GF-D8 (cell line): ENCODE data around the gene SPAG6.
"Not testable (repeated sequence)": the region's sequence is repeated elsewhere in the genome, so short reads cannot be mapped to it uniquely, and the experiment has no call there.

Experiments used
- DNase-seq: peaks from one replicate; lab custom pipeline; 2025; lab: John Stamatoyannopoulos, UW

Gene SPAG6

GRCh38 chr10:22341190-22341925 lies 3.9 kb upstream of the SPAG6 start:
- no peak for DNase-seq

GRCh38 chr10:22341926-22342196 lies 3.4 kb upstream of the SPAG6 start:
- DNase-seq, result no peak

GRCh38 chr10:22342421-22342820 lies 2.9 kb upstream of the SPAG6 start:
- DNase-seq, result no peak

- no peak for DNase-seq
Measured at GRCh38 chr10:22343731-22344130, 1.6 kb upstream of the SPAG6 start.

GRCh38 chr10:22344249-22344648 lies 1.0 kb upstream of the SPAG6 start:
- no peak for DNase-seq

GRCh38 chr10:22344781-22345300 lies 455 bp upstream of the SPAG6 start:
- no peak for DNase-seq

- DNase-seq, result no peak
Measured at GRCh38 chr10:22346096-22346661, 883 bp downstream of the SPAG6 start.

GRCh38 chr10:22349755-22350154 lies 4.5 kb downstream of the SPAG6 start:
- no peak for DNase-seq

- no peak for DNase-seq
Measured at GRCh38 chr10:22351131-22351703, 5.9 kb downstream of the SPAG6 start.

GRCh38 chr10:22356324-22356873 lies 11.1 kb downstream of the SPAG6 start:
- no peak for DNase-seq

GRCh38 chr10:22357770-22358169 lies 12.5 kb downstream of the SPAG6 start:
- DNase-seq, result not testable (repeated sequence)

GRCh38 chr10:22363305-22363704 lies 18.0 kb downstream of the SPAG6 start:
- DNase-seq, result no peak

- no peak for DNase-seq
Measured at GRCh38 chr10:22364407-22365140, 19.3 kb downstream of the SPAG6 start.

- DNase-seq, result no peak
Measured at GRCh38 chr10:22365233-22365632, 19.9 kb downstream of the SPAG6 start.

- DNase-seq, result no peak
Measured at GRCh38 chr10:22365644-22366434, 20.5 kb downstream of the SPAG6 start.

- no peak for DNase-seq
Measured at GRCh38 chr10:22366435-22366703, 21.1 kb downstream of the SPAG6 start.

GRCh38 chr10:22366771-22367170 lies 21.5 kb downstream of the SPAG6 start:
- DNase-seq, result no peak

- no peak for DNase-seq
Measured at GRCh38 chr10:22367471-22367870, 22.2 kb downstream of the SPAG6 start.

- DNase-seq, result no peak
Measured at GRCh38 chr10:22368402-22368801, 23.1 kb downstream of the SPAG6 start.

GRCh38 chr10:22368981-22369380 lies 23.7 kb downstream of the SPAG6 start:
- DNase-seq, result no peak

GRCh38 chr10:22369434-22370072 lies 24.3 kb downstream of the SPAG6 start:
- DNase-seq, result peak; percentile 13

- no peak for DNase-seq
Measured at GRCh38 chr10:22370320-22370719, 25.0 kb downstream of the SPAG6 start.
